Measurements from ENCODE around the gene NBAS.

- TF ChIP-seq EZH2 (IDR thresholded peaks at IDR 0.05; ENCODE audit: low read length) (no peak), CTCF (optimal IDR thresholded peaks at IDR 0.05 in 1 of 3, IDR thresholded peaks at IDR 0.05 in 1 of 3, conservative IDR thresholded peaks at IDR 0.05 in 1 of 3; ENCODE audit: extremely low read depth in 1 of 3, insufficient read depth in 2 of 3, low read length in 3 of 3) (no peak)
Measured at GRCh38 chr2:15159206-15159605, 401.9 kb downstream of the NBAS start.

All from keratinocyte (primary cell).